ENCODE data around the gene CUL1.

GRCh38 chr7:148753224-148753623 is 54.5 kb downstream of the CUL1 start:
- TF ChIP-seq CTCF (IDR thresholded peaks at IDR 0.05), result no peak
- TF ChIP-seq POLR2AphosphoS5 (IDR thresholded peaks at IDR 0.05), result no peak
- TF ChIP-seq EP300 (IDR thresholded peaks at IDR 0.05), result no peak

Data from gastroesophageal sphincter (tissue), 3 donors.